Ovary (tissue), 3 donors: Measurements from ENCODE around the gene GABRG3.

Experiments
- EP300 ChIP-seq: sonication (generic); formaldehyde crosslinking; IDR thresholded peaks from one replicate; pipeline ENCODE4 v1.6.1; 2017; ENCODE audit warnings: antibody characterized with exemption
- POLR2A ChIP-seq: fragments of 450-650 bp; IDR thresholded peaks from one replicate; pipeline ENCODE4 v1.6.1; 2017; ENCODE audit warnings: antibody characterized with exemption, mild to moderate bottlenecking, moderate library complexity
- TF ChIP-seq, protein P1 (sequence below), 3 donors: fragments of 450-650 bp in 2 of 3; fragments of 200-600 bp in 1 of 3; IDR thresholded peaks; one replicate each; pipeline versions ENCODE4 v1.5.1 to v1.8.0; 2016 to 2022; ENCODE audit warnings: antibody characterized with exemption in 3 of 3, mild to moderate bottlenecking in 1 of 3
- donor health status: DM: no; HTN: no; CAD: no.

DNA sequence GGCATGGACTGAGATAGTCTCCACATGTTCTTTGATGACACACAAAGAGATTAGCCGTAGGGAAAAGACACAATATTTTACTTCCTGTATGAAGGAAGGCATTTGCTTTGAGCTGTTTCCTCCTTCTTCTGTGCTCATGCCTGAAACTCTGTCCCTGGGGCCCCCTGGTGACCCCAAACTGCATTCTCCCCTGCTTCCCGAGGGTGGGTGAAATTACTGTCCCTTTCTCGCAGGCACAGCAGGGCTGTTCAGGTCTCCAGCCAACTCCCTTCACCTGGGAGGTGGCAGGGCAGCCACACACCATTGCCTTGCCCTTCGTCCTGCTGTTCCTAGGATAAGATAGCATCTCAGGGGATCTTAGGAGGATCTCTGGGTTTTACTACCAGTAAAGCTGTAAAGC, 79.2 kb downstream of the GABRG3 start:
- TF ChIP-seq, protein P1, sequence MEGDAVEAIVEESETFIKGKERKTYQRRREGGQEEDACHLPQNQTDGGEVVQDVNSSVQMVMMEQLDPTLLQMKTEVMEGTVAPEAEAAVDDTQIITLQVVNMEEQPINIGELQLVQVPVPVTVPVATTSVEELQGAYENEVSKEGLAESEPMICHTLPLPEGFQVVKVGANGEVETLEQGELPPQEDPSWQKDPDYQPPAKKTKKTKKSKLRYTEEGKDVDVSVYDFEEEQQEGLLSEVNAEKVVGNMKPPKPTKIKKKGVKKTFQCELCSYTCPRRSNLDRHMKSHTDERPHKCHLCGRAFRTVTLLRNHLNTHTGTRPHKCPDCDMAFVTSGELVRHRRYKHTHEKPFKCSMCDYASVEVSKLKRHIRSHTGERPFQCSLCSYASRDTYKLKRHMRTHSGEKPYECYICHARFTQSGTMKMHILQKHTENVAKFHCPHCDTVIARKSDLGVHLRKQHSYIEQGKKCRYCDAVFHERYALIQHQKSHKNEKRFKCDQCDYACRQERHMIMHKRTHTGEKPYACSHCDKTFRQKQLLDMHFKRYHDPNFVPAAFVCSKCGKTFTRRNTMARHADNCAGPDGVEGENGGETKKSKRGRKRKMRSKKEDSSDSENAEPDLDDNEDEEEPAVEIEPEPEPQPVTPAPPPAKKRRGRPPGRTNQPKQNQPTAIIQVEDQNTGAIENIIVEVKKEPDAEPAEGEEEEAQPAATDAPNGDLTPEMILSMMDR (IDR thresholded peaks at IDR 0.05) = no peak
- no peak for TF ChIP-seq POLR2A
- TF ChIP-seq EP300 = no peak
